HCT116 (cell line): ENCODE results near the gene ZP1. TPM values are rescaled to one million over a fixed set of nuclear protein-coding genes. Genes with fewer than 3 reads are reported as not detected.

Experiments used
- ATAC-seq: fragments of 200-7000 bp; cut with Tn5 transposase; 2 replicates; pipeline ENCODE4 v1.9.1; 2020; ENCODE audit warnings: mild to moderate bottlenecking, moderate library complexity
- BruUV-seq: library from RNA; stranded (reverse); fragments of 400-500 nt; replicated peaks from 2 replicates; lab custom pipeline; 2021; lab: Mats Ljungman, UMichigan
- CTCF ChIA-PET: fragments of 300-600 bp; sonication (Branson Sonifier 250); formaldehyde crosslinking; loops from one replicate; lab custom pipeline; 2021; ENCODE audit warnings: antibody characterized with exemption; lab: Charles Lee
- POLR2A ChIA-PET: fragments of 300-600, 350-600 bp; sonication (Branson Sonifier 250); formaldehyde crosslinking; loops from one replicate; lab custom pipeline; 2021; ENCODE audit warnings: antibody characterized with exemption; lab: Charles Lee
- RAD21 ChIA-PET, 2 experiments: fragments of 300-600 bp; sonication (Branson Sonifier 250); formaldehyde crosslinking; loops; one replicate each; lab custom pipeline; 2023; ENCODE audit warnings: low total read pairs in 2 of 2; ENCODE audit not compliant: uncharacterized antibody in 2 of 2, unreplicated experiment in 2 of 2, low non-redundant PET in 1 of 2; lab: Charles Lee
- DNase-seq: peaks from one replicate; pipeline ENCODE4 v3.0.0-alpha.2; 2010; ENCODE audit warnings: low read depth, low spot score
- H2AFZ ChIP-seq: fragments of 200-600 bp; shearing (Covaris generic), sonication (generic); 2 replicates; pipeline ENCODE4 v1.6.1; 2017; ENCODE audit warnings: low read depth, mixed run types, mixed read lengths, antibody characterized with exemption, low read length; ENCODE audit not compliant: poor library complexity, severe bottlenecking
- H3K27ac ChIP-seq: 2 replicates; pipeline ENCODE4 v1.5.1; 2012; ENCODE audit warnings: low read depth, low read length
- H3K27me3 ChIP-seq: fragments of 200-600 bp; sonication (generic); 2 replicates; pipeline ENCODE4 v1.6.1; 2016; ENCODE audit warnings: mixed run types, low read length, mixed read lengths; ENCODE audit not compliant: insufficient read depth
- H3K36me3 ChIP-seq, 2 experiments: fragments of 200-500 bp in 1 of 2; fragments of 200-600 bp in 1 of 2; sonication (Bioruptor generic) in 1 of 2; sonication (generic) in 1 of 2; 2 replicates each; pipeline versions ENCODE4 v1.5.1 to v1.6.1; 2014 to 2016; ENCODE audit warnings: low read length in 2 of 2, inconsistent platforms in 1 of 2, mixed read lengths in 1 of 2, mixed run types in 1 of 2; ENCODE audit not compliant: insufficient read depth in 2 of 2, control insufficient read depth in 1 of 2
- H3K4me1 ChIP-seq, 2 experiments: fragments of 200-600 bp in 1 of 2; sonication (generic) in 1 of 2; 2 replicates each; pipeline versions ENCODE4 v1.5.1 to v1.6.1; 2012 to 2017; ENCODE audit warnings: low read length in 2 of 2, inconsistent platforms in 1 of 2, mild to moderate bottlenecking in 1 of 2, mixed read lengths in 1 of 2, mixed run types in 1 of 2, moderate library complexity in 1 of 2; ENCODE audit not compliant: insufficient read depth in 2 of 2, control insufficient read depth in 1 of 2
- H3K4me2 ChIP-seq: fragments of 200-600 bp; sonication (generic); 2 replicates; pipeline ENCODE4 v1.6.1; 2017; ENCODE audit warnings: mixed run types, low read length, mixed read lengths
- H3K4me3 ChIP-seq, 2 experiments: fragments of 200-600 bp in 1 of 2; sonication (generic) in 1 of 2; replicated peaks in 1 of 2; 2 replicates each; pipeline ENCODE4 v1.5.1; 2011 to 2016; ENCODE audit warnings: low read length in 2 of 2, control low read depth in 1 of 2, low read depth in 1 of 2, mild to moderate bottlenecking in 1 of 2, mixed read lengths in 1 of 2, mixed run types in 1 of 2
- H3K79me2 ChIP-seq: fragments of 200-600 bp; sonication (generic); 2 replicates; pipeline ENCODE4 v1.6.1; 2017; ENCODE audit warnings: mild to moderate bottlenecking, mixed run types, low read length, moderate library complexity, mixed read lengths; ENCODE audit not compliant: insufficient read depth
- H3K9ac ChIP-seq: fragments of 200-600 bp; sonication (generic); 2 replicates; pipeline ENCODE4 v1.6.1; 2016; ENCODE audit warnings: low read length, mixed read lengths
- H3K9me2 ChIP-seq: fragments of 200-600 bp; sonication (generic), shearing (Covaris generic); 2 replicates; pipeline ENCODE4 v1.6.1; 2017; ENCODE audit warnings: mixed run types, mild to moderate bottlenecking, moderate library complexity; ENCODE audit not compliant: insufficient read depth
- H3K9me3 ChIP-seq, 2 experiments: fragments of 200-500 bp in 1 of 2; fragments of 200-600 bp in 1 of 2; sonication (Bioruptor generic) in 1 of 2; sonication (generic) in 1 of 2; 2 replicates each; pipeline ENCODE4 v1.6.1; 2014 to 2017; ENCODE audit warnings: low read length in 2 of 2, mixed read lengths in 2 of 2, inconsistent platforms in 1 of 2, low read depth in 1 of 2, mild to moderate bottlenecking in 1 of 2, mixed run types in 1 of 2, moderate library complexity in 1 of 2; ENCODE audit not compliant: control insufficient read depth in 1 of 2, insufficient read depth in 1 of 2
- H4K20me1 ChIP-seq: fragments of 200-600 bp; sonication (generic), shearing (Covaris generic); 2 replicates; pipeline ENCODE4 v1.6.1; 2017; ENCODE audit warnings: mixed run types, mild to moderate bottlenecking, moderate library complexity; ENCODE audit not compliant: insufficient read depth
- ELF1 ChIP-seq: IDR thresholded peaks from 2 replicates; pipeline ENCODE4 v1.6.1; 2012; ENCODE audit warnings: low read depth, borderline replicate concordance
- EZH2 ChIP-seq: fragments of 200-600 bp; sonication (generic); IDR thresholded peaks from 2 replicates; pipeline ENCODE4 v1.6.1; 2017; ENCODE audit warnings: antibody characterized with exemption, mixed run types
- EZH2phosphoT487 ChIP-seq: fragments of 200-600 bp; IDR thresholded peaks from 2 replicates; pipeline ENCODE4 v1.6.1; 2018; ENCODE audit warnings: antibody characterized with exemption, borderline replicate concordance
- FOSL1 ChIP-seq: IDR thresholded peaks from 2 replicates; pipeline ENCODE4 v1.6.1; 2012; ENCODE audit warnings: low read depth
- POLR2AphosphoS5 ChIP-seq: IDR thresholded peaks from 2 replicates; pipeline ENCODE4 v1.6.1; 2011; ENCODE audit warnings: mild to moderate bottlenecking, low read depth, low read length, moderate library complexity
- RAD21 ChIP-seq: IDR thresholded peaks from 2 replicates; pipeline ENCODE4 v1.6.1; 2012; ENCODE audit warnings: low read depth, mild to moderate bottlenecking
- SP1 ChIP-seq: IDR thresholded peaks from 2 replicates; pipeline ENCODE4 v1.6.1; 2012; ENCODE audit warnings: low read depth
- TCF7L2 ChIP-seq: IDR thresholded peaks from 2 replicates; pipeline ENCODE4 v1.7.0; 2011; ENCODE audit warnings: borderline replicate concordance, inconsistent platforms; ENCODE audit not compliant: insufficient read depth, insufficient read length; ENCODE audit errors: extremely low read depth
- ZFX ChIP-seq: fragments of 450-650 bp; IDR thresholded peaks from 2 replicates; pipeline ENCODE4 v1.6.1; 2017
- intact Hi-C: fragments of 100-400 bp; cut with micrococcal nuclease; formaldehyde crosslinking; loops from 2 replicates; pipeline ENCODE4 v1.10.0; 2022
- total RNA-seq: library from RNA; stranded (reverse); gene quantifications from one replicate; pipeline ENCODE4 v1.2.1, GENCODE V29; 2021; ENCODE audit not compliant: unreplicated experiment
- TF ChIP-seq, protein P1 (sequence below), 3 experiments: fragments of 200-600 bp in 1 of 3; sonication (generic) in 1 of 3; IDR thresholded peaks in 2 of 3; conservative IDR thresholded peaks in 1 of 3; 2 replicates each; pipeline ENCODE4 v1.5.1; 2012 to 2017; ENCODE audit warnings: low read depth in 2 of 3, low read length in 2 of 3, antibody characterized with exemption in 1 of 3, borderline replicate concordance in 1 of 3, control low read depth in 1 of 3, mild to moderate bottlenecking in 1 of 3, mixed read lengths in 1 of 3, mixed run types in 1 of 3, moderate library complexity in 1 of 3; ENCODE audit not compliant: insufficient read depth in 1 of 3

The ZP1 gene
- total RNA-seq, 1 experiment from 2014 or later = not detected

- BruUV-seq = no TSS peak
- Histone ChIP-seq H3K27me3 (no peaks in the 10 kb centered on the region), H3K9me2 (no peaks in the 10 kb centered on the region), H3K4me3 (no peak overlapping the region), H3K4me1 (peaks cover 10 to 22% of the 10 kb centered on the region in 2 experiments), H4K20me1 (peaks cover 7% of the 10 kb centered on the region), H3K27ac (no peak overlapping the region), H2AFZ (no peak overlapping the region), H3K9me3 (no peaks in the 10 kb centered on the region), H3K36me3 (peaks cover 32 to 52% of the 10 kb centered on the region in 2 experiments), H3K9ac (no peak overlapping the region), H3K79me2 (peaks cover 57% of the 10 kb centered on the region), H3K4me2 (no peak overlapping the region)
- ATAC-seq (no peak), DNase-seq (no peak)
- CTCF ChIA-PET = interaction anchor here (1.3 to 2.0 kb wide), 2 partner anchors 11 to 72 kb away, joined by 4 to 5 read pairs; partner anchors contain the start of gene TMEM109
- TF ChIP-seq TCF7L2 (no peak), EZH2 (no peak), ZFX (no peak), SP1 (no peak), EZH2phosphoT487 (no peak)
- TF ChIP-seq, protein P1, sequence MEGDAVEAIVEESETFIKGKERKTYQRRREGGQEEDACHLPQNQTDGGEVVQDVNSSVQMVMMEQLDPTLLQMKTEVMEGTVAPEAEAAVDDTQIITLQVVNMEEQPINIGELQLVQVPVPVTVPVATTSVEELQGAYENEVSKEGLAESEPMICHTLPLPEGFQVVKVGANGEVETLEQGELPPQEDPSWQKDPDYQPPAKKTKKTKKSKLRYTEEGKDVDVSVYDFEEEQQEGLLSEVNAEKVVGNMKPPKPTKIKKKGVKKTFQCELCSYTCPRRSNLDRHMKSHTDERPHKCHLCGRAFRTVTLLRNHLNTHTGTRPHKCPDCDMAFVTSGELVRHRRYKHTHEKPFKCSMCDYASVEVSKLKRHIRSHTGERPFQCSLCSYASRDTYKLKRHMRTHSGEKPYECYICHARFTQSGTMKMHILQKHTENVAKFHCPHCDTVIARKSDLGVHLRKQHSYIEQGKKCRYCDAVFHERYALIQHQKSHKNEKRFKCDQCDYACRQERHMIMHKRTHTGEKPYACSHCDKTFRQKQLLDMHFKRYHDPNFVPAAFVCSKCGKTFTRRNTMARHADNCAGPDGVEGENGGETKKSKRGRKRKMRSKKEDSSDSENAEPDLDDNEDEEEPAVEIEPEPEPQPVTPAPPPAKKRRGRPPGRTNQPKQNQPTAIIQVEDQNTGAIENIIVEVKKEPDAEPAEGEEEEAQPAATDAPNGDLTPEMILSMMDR (IDR thresholded peaks at IDR 0.05 in 2 of 3, conservative IDR thresholded peaks at IDR 0.05 in 1 of 3; ENCODE audit: borderline replicate concordance in 1 of 3, insufficient read depth in 1 of 3, low read depth in 2 of 3, low read length in 2 of 3) = no peak
- RAD21 ChIA-PET = no interaction called here
- intact Hi-C loops = no loop called here
- POLR2A ChIA-PET = no interaction called here
Observed at GRCh38 chr11:60902625-60903024, 35.3 kb downstream of the ZP1 start.

- no peaks in the 10 kb centered on the region; the same call in 1 of the 2 replicates for H4K20me1 ChIP-seq
- H3K9me2 ChIP-seq = no peaks in the 10 kb centered on the region
- ChIA-PET RAD21 (no interaction called here), POLR2A (interaction anchor here (0.7 to 1.3 kb wide), 2 partner anchors 10 to 18 kb away, joined by 4 read pairs; no protein-coding TSS in a partner anchor), CTCF (interaction anchor here (2.3 kb wide), 1 partner anchor 10 kb away, joined by 8 read pairs; no protein-coding TSS in a partner anchor)
- ATAC-seq (no peak), DNase-seq (no peak)
- BruUV-seq = TSS peak; percentile 55
- peak overlapping the region; percentile 98 for H3K9ac ChIP-seq
- H3K79me2 ChIP-seq = peaks cover 50% of the 10 kb centered on the region
- peaks cover 10 to 19% of the 10 kb centered on the region in 2 experiments for H3K4me1 ChIP-seq
- peak overlapping the region; percentile 87 for H3K4me2 ChIP-seq
- TF ChIP-seq ELF1 (no peak), POLR2AphosphoS5 (no peak), RAD21 (no peak), FOSL1 (no peak)
- TF ChIP-seq, protein P1 (IDR thresholded peaks at IDR 0.05 in 2 of 3, conservative IDR thresholded peaks at IDR 0.05 in 1 of 3; ENCODE audit: borderline replicate concordance in 1 of 3, insufficient read depth in 1 of 3, low read depth in 2 of 3, low read length in 2 of 3) = no peak
- no peak overlapping the region for H2AFZ ChIP-seq
- peak overlapping the region; percentile 84 to 92 for H3K4me3 ChIP-seq
- intact Hi-C loops = no loop called here
- H3K27ac ChIP-seq = no peak overlapping the region
- H3K27me3 ChIP-seq = no peaks in the 10 kb centered on the region
- peaks cover 19 to 29% of the 10 kb centered on the region in 2 experiments; a peak in 3 of 4 replicates for H3K36me3 ChIP-seq
- no peaks in the 10 kb centered on the region for H3K9me3 ChIP-seq
Observed at GRCh38 chr11:60905047-60905446, 37.7 kb downstream of the ZP1 start.
